Mesothelial cell of epicardium (in vitro differentiated cells): Measurements from ENCODE around the gene JAG2. TPM values are rescaled to one million over a fixed set of nuclear protein-coding genes. Genes with fewer than 3 reads are reported as not detected.

Experiments used
- DNase-seq, 2 experiments: peaks; one replicate each; pipeline ENCODE4 v3.0.0; 2021; ENCODE audit warnings: low spot score in 2 of 2; ENCODE audit not compliant: unreplicated experiment in 2 of 2
- H3K27ac Mint-ChIP-seq: 2 replicates; pipeline ENCODE4 v1.8.0; 2021; ENCODE audit warnings: mixed read lengths
- H3K27me3 Mint-ChIP-seq: 2 replicates; pipeline ENCODE4 v1.8.0; 2021; ENCODE audit warnings: low read depth, mixed read lengths
- H3K36me3 Mint-ChIP-seq: 2 replicates; pipeline ENCODE4 v1.8.0; 2021; ENCODE audit warnings: mixed read lengths
- H3K4me1 Mint-ChIP-seq: 2 replicates; pipeline ENCODE4 v1.8.0; 2021; ENCODE audit warnings: mixed read lengths
- H3K4me3 Mint-ChIP-seq: 2 replicates; pipeline ENCODE4 v1.8.0; 2021; ENCODE audit warnings: mild to moderate bottlenecking, moderate library complexity, mixed read lengths
- H3K9me3 Mint-ChIP-seq: 2 replicates; pipeline ENCODE4 v1.8.0; 2021; ENCODE audit warnings: mixed read lengths
- total RNA-seq: library from RNA; stranded (reverse); gene quantifications from 3 replicates; pipeline ENCODE4 v1.2.1, GENCODE V29; 2021
- TF ChIP-seq, protein P1 (sequence below): fragments of 200-600 bp; sonication (generic); IDR thresholded peaks from one replicate; pipeline ENCODE4 v1.5.0; 2021; ENCODE audit warnings: antibody characterized with exemption; ENCODE audit not compliant: unreplicated experiment

The JAG2 gene
- total RNA-seq, 1 donor from 2014 or later = 38.9 TPM

GRCh38 chr14:105108516-105108864, 60.1 kb downstream of the JAG2 start:
- no peak overlapping the region for H3K27ac Mint-ChIP-seq
- H3K36me3 Mint-ChIP-seq = peaks cover 3% of the 10 kb centered on the region
- peaks cover 7% of the 10 kb centered on the region for H3K9me3 Mint-ChIP-seq
- DNase-seq = no peak
- H3K4me3 Mint-ChIP-seq = no peak overlapping the region
- TF ChIP-seq, protein P1, sequence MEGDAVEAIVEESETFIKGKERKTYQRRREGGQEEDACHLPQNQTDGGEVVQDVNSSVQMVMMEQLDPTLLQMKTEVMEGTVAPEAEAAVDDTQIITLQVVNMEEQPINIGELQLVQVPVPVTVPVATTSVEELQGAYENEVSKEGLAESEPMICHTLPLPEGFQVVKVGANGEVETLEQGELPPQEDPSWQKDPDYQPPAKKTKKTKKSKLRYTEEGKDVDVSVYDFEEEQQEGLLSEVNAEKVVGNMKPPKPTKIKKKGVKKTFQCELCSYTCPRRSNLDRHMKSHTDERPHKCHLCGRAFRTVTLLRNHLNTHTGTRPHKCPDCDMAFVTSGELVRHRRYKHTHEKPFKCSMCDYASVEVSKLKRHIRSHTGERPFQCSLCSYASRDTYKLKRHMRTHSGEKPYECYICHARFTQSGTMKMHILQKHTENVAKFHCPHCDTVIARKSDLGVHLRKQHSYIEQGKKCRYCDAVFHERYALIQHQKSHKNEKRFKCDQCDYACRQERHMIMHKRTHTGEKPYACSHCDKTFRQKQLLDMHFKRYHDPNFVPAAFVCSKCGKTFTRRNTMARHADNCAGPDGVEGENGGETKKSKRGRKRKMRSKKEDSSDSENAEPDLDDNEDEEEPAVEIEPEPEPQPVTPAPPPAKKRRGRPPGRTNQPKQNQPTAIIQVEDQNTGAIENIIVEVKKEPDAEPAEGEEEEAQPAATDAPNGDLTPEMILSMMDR = no peak
- peaks cover 15% of the 10 kb centered on the region for H3K27me3 Mint-ChIP-seq
- H3K4me1 Mint-ChIP-seq = no peaks in the 10 kb centered on the region

- Mint-ChIP-seq H3K27me3 (peaks cover 15% of the 10 kb centered on the region), H3K4me1 (no peaks in the 10 kb centered on the region), H3K27ac (no peak overlapping the region), H3K9me3 (peaks cover 8% of the 10 kb centered on the region), H3K4me3 (no peak overlapping the region), H3K36me3 (peaks cover 4% of the 10 kb centered on the region)
- DNase-seq = no peak
- TF ChIP-seq, protein P1 = no peak
These were observed 60.6 kb downstream of the JAG2 start for GRCh38 chr14:105107781-105108515.

DNA sequence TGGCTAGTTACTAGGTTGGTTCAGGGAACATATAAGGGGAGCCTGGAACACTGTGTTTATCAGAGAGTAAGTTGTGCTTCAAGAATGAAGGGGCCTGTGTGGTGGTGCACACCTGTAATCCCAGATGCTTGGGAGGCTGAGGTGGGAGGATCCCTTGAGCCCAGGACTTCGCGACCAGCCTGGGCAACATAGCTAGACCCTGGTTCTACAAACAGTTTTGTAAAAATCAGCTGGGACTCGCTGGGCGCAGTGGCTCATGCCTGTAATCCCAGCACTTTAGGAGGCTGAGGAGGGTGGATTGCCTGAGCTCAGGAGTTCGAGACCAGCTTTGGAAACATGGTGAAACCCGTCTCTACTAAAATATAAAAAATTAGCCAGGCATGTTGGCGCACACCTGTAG, 61.2 kb downstream of the JAG2 start:
- H3K36me3 Mint-ChIP-seq = peaks cover 4% of the 10 kb centered on the region
- H3K9me3 Mint-ChIP-seq = peaks cover 8% of the 10 kb centered on the region
- no peak overlapping the region for H3K27ac Mint-ChIP-seq
- H3K27me3 Mint-ChIP-seq = peaks cover 15% of the 10 kb centered on the region
- no peaks in the 10 kb centered on the region for H3K4me1 Mint-ChIP-seq
- TF ChIP-seq, protein P1 = no peak
- no peak overlapping the region for H3K4me3 Mint-ChIP-seq
- no peak for DNase-seq

DNA sequence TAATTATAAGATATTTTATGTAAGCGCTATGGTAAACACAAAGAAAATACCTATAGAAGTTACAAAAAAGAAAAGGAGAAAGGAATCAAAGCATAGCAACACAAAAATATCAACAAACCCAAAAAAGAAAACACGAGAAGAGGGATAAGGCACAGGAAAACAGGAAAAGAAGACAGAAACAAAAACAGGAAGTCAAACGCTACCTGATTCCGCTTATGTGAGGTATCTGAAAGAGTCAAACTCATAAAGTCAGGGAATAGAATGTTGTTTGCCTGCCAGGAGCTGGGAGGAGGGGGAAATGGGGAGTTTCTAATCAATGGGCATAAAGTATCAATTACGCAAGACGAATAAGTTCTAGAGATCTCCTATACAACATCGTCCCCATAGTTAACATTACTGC, 63.4 kb downstream of the JAG2 start:
- TF ChIP-seq, protein P1 = no peak
- peaks cover 5% of the 10 kb centered on the region for H3K36me3 Mint-ChIP-seq
- no peak overlapping the region for H3K4me3 Mint-ChIP-seq
- H3K27ac Mint-ChIP-seq = no peak overlapping the region
- H3K9me3 Mint-ChIP-seq = peaks cover 12% of the 10 kb centered on the region
- no peak for DNase-seq
- no peaks in the 10 kb centered on the region for H3K4me1 Mint-ChIP-seq
- peaks cover 15% of the 10 kb centered on the region for H3K27me3 Mint-ChIP-seq

- H3K27ac Mint-ChIP-seq = no peak overlapping the region
- H3K4me1 Mint-ChIP-seq = no peaks in the 10 kb centered on the region
- peaks cover 10% of the 10 kb centered on the region for H3K27me3 Mint-ChIP-seq
- peaks cover 21% of the 10 kb centered on the region for H3K36me3 Mint-ChIP-seq
- DNase-seq = no peak
- peaks cover 25% of the 10 kb centered on the region for H3K9me3 Mint-ChIP-seq
- TF ChIP-seq, protein P1 = no peak
- no peak overlapping the region for H3K4me3 Mint-ChIP-seq
These were observed 65.7 kb downstream of the JAG2 start for GRCh38 chr14:105102893-105103292.
